Lower leg skin (tissue), 3 donors: ENCODE results near the gene CCPG1.

Experiments used
- POLR2A ChIP-seq, 2 donors: fragments of 450-650 bp; IDR thresholded peaks; one replicate each; pipeline ENCODE4 v1.6.1; 2016 to 2017; ENCODE audit warnings: antibody characterized with exemption in 2 of 2, mild to moderate bottlenecking in 1 of 2, moderate library complexity in 1 of 2
- TF ChIP-seq, protein P1 (sequence below), 3 donors: fragments of 450-650 bp; IDR thresholded peaks; one replicate each; pipeline ENCODE4 v1.5.1; 2016; ENCODE audit warnings: antibody characterized with exemption in 3 of 3, mild to moderate bottlenecking in 3 of 3, moderate library complexity in 2 of 3

DNA sequence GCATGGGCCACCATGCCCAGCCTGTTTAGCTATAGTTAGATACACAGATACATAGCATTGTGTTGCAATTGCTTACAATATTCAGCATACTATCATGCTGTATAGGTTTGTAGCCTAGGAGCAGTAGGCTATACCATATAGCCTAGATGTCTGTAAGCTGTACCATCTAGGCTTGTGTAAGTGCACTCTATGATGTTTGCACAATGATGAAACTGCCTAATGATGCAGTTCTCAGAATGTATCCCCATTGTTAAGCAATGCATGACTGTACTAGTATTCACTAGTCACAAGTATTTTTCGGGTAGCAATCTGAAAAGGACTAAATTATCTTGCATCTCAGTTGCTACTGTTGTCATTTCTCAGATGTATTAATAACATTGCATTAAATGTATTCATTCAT is 73.2 kb downstream of the CCPG1 start:
- TF ChIP-seq, protein P1, sequence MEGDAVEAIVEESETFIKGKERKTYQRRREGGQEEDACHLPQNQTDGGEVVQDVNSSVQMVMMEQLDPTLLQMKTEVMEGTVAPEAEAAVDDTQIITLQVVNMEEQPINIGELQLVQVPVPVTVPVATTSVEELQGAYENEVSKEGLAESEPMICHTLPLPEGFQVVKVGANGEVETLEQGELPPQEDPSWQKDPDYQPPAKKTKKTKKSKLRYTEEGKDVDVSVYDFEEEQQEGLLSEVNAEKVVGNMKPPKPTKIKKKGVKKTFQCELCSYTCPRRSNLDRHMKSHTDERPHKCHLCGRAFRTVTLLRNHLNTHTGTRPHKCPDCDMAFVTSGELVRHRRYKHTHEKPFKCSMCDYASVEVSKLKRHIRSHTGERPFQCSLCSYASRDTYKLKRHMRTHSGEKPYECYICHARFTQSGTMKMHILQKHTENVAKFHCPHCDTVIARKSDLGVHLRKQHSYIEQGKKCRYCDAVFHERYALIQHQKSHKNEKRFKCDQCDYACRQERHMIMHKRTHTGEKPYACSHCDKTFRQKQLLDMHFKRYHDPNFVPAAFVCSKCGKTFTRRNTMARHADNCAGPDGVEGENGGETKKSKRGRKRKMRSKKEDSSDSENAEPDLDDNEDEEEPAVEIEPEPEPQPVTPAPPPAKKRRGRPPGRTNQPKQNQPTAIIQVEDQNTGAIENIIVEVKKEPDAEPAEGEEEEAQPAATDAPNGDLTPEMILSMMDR (IDR thresholded peaks at IDR 0.05), result no peak
- TF ChIP-seq POLR2A (IDR thresholded peaks at IDR 0.05), result no peak
